Measurements from ENCODE around the gene HSD17B3. TPM values are rescaled to one million over a fixed set of nuclear protein-coding genes. Genes with fewer than 3 reads are reported as not detected.

HSD17B3 gene
- total and polyA plus RNA-seq, 2 experiments from 2014 or later, result not detected

GRCh38 chr9:96217294-96217707 is 84.7 kb downstream of the HSD17B3 start:
- no peak for ATAC-seq
- Histone ChIP-seq H3K79me2 (replicated peaks; ENCODE audit: insufficient read depth) (no peaks in the 10 kb centered on the region), H3K4me2 (no peak overlapping the region)

More at GRCh38 chr9:96217294-96217707, 84.7 kb downstream of the HSD17B3 start:
- Mint-ChIP-seq H3K27ac (no peak overlapping the region), H3K4me1 (peaks cover 20% of the 10 kb centered on the region), H3K27me3 (ENCODE audit: insufficient read depth, low read depth, poor library complexity) (peaks cover 24% of the 10 kb centered on the region), H3K9me3 (peaks cover 13% of the 10 kb centered on the region), H3K36me3 (ENCODE audit: low read depth) (peaks cover 3% of the 10 kb centered on the region; the same call in 2 of the 3 replicates), H3K4me3 (no peak overlapping the region)
- no peaks in the 10 kb centered on the region for H3F3A ChIP-seq (replicated peaks; ENCODE audit: low read depth)
- peaks cover 4% of the 10 kb centered on the region; the same call in 1 of the 2 replicates for H3K4me1 ChIP-seq (ENCODE audit: insufficient read depth)
- TF ChIP-seq STAT1 (IDR thresholded peaks at IDR 0.05; ENCODE audit: unreplicated experiment), result no peak
- TF ChIP-seq CTCF (conservative IDR thresholded peaks at IDR 0.05; ENCODE audit: low read depth in 2 of 2), result no peak
- no peak for TF ChIP-seq ZNF462 (CRISPR knock-in tag; IDR thresholded peaks at IDR 0.05)
- TF ChIP-seq JUNB (IDR thresholded peaks at IDR 0.05; ENCODE audit: unreplicated experiment), result no peak
- TF ChIP-seq POLR2AphosphoS5 (IDR thresholded peaks at IDR 0.05; ENCODE audit: low read depth), result no peak
- no peak for TF ChIP-seq ZNF114 (CRISPR knock-in tag; IDR thresholded peaks at IDR 0.05)
- TF ChIP-seq EZH2 (IDR thresholded peaks at IDR 0.05; ENCODE audit: low read depth, unreplicated experiment), result no peak
- TF ChIP-seq ETS1 (IDR thresholded peaks at IDR 0.05), result no peak
- TF ChIP-seq CREB1 (CRISPR knock-in tag; IDR thresholded peaks at IDR 0.05; ENCODE audit: low read depth), result no peak
- TF ChIP-seq REST (IDR thresholded peaks at IDR 0.05; ENCODE audit: unreplicated experiment), result no peak
- no peak for TF ChIP-seq NANOG (IDR thresholded peaks at IDR 0.05; ENCODE audit: borderline replicate concordance)
- no peak for TF ChIP-seq ZNF331 (CRISPR knock-in tag; IDR thresholded peaks at IDR 0.05; ENCODE audit: low read depth)
- no peak for TF ChIP-seq EZH2phosphoT487 (IDR thresholded peaks at IDR 0.05; ENCODE audit: unreplicated experiment)
- H2AFZ ChIP-seq, result no peak overlapping the region
- no peak for DNase-seq (ENCODE audit: low spot score)
- H4K20me1 ChIP-seq (replicated peaks; ENCODE audit: insufficient read depth), result no peaks in the 10 kb centered on the region
- no peak overlapping the region for H3K27ac ChIP-seq (ENCODE audit: low read depth)
- no peak overlapping the region for H3K4me3 ChIP-seq
- peaks cover 21% of the 10 kb centered on the region for H3K27me3 ChIP-seq (ENCODE audit: insufficient read depth)
- H3K9me2 ChIP-seq (ENCODE audit: insufficient read depth), result no peaks in the 10 kb centered on the region
- no peaks in the 10 kb centered on the region for H3K36me3 ChIP-seq (ENCODE audit: insufficient read depth)

Measured in GM23338 (cell line).